OCI-M2 (cell line): ENCODE results near the gene ACKR3.

Source experiments
- DNase-seq: peaks from one replicate; lab custom pipeline; 2025; ENCODE audit not compliant: unreplicated experiment; lab: John Stamatoyannopoulos, UW

Gene ACKR3

DNA sequence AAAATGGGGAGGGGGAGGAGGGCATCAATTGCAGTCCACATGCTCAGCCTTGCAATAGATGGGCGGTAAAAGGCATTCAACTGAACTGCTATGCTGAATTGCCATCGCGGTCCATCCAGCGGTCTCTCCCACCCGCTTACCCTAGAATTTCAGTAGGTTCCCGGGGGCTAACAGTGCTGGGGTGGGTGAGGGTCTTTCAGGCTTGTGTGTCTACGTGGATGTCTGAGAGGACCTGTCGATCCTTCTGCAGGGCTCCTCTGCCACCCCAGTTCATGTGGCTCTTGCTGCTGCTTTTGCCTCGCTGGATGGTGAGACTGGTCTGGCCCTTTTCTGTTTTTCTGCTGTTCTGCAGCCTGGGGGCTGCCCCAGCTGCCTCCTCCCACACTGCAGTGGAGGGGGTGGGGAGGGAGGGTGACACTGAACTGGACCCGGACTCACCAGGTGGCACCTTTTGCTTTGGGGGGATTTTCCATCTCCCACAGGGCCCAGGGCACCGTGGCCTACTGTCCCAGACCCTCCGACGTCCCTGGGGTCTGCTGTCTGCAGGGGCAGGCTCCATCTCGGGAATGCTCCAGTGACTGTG is 14.1 kb downstream of the ACKR3 start:
- no peak for DNase-seq

- no peak for DNase-seq
These were observed 15.1 kb downstream of the ACKR3 start for GRCh38 chr2:236584521-236585384.

DNA sequence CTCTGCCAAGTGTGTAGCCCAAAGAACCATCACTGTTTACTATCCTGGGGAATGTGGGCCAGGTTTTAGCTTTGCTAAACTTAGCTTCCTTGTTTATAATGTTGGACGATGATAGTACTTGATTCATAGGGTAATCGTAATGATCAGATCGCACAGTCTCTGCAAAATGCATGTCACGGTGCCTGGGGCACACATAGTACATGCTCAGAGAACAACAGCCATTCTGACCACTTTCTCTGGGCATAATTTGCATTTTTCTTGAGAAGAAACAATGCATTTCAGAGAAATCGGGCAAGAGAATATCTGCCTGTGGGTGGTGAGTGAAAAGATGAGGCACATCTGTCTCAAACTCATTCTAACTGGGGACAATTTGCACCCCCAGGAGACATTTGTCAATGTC is 16.3 kb downstream of the ACKR3 start:
- DNase-seq: no peak

- DNase-seq: no peak
These were observed 18.5 kb downstream of the ACKR3 start for GRCh38 chr2:236587861-236588815.

DNA sequence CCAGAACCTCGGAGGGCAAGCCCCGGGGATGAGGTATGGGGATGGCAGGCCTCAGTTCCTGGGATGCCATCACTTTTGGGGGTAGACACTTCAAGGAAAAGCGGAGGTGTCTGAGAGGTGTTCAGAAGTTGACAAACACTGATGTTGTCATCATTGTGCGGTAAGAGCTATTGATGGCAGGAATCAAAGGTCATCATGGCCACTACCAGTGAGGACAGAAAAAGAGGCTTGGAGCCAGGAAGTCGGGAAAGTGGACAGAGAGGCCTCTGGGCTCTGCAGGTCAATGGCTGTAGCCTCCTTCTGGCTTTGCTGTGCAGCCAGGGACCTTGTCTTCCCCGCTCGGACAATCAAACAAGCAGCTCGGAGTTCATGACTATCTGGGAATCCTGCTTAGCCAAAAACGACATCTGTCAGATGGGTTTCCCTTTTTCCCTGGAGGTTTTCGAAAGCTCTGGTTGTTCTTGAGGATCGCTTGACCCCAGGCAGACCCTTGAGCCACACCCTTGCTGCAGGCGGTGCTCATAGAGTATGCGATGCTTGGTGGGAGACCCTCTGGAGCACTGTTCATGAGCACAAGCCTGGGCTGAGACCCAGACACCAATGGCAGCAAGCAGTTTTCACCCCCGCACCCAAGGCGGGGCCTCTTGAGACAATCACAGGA is 19.4 kb downstream of the ACKR3 start:
- no peak for DNase-seq

DNA sequence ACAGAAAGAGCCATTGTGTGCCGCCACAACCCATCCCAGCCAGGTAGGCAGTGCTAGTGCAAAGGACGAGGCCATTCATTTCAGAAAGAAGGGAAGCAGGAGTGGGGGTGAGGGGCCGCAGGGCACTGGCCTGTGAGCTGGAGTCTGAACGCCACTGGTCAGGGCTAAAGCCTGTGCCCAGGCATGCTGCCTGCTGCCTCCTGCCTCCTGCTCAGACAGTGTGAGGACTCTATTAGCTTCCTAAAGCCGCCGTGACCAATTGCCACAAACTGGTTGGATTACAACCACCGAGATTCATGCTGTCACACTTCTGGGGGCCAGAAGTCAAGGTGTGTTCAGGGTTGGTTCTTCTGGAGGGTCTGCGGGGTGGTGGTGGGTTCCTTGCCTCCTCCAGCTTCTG is 21.2 kb downstream of the ACKR3 start:
- DNase-seq: no peak

GRCh38 chr2:236592821-236593220 is 23.2 kb downstream of the ACKR3 start:
- no peak for DNase-seq

DNA sequence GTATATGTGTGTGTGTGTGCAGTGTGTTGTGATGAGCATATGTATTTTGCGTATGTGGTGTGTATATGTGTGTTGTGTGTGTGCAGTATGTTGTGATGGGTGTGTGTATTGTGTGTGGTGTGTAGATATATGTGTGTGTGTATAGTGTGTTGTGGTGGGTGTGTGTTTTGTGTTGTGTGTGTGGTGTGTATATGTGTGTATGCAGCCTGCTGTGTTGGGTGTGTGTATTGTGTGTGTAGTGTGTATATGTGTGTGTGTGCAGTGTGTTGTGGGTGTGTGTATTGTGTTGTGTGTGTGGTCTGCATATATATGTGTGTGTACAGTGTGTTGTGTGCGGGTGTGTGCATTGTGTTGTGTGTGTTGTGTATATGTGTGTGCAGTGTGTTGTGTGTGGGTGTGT is 23.9 kb downstream of the ACKR3 start:
- DNase-seq: no peak

DNA sequence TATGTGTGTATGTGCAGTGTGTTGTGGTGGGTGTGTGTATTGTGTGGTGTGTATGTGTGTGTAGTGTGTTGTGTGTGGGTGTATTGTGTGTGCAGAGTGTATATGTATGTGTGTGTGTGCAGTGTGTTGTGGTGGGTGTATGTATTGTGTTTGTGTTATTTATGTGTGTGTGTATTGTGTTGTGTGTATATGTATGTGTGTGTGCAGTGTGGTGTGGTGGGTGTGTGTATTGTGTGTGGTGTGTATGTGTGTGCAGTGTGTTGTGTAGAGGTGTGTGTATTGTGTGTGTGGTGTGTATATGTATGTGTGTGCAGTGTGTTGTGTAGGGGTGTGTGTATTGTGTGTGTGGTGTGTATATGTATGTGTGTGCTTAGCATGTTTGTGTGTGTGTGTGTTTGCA is 24.3 kb downstream of the ACKR3 start:
- no peak for DNase-seq

DNA sequence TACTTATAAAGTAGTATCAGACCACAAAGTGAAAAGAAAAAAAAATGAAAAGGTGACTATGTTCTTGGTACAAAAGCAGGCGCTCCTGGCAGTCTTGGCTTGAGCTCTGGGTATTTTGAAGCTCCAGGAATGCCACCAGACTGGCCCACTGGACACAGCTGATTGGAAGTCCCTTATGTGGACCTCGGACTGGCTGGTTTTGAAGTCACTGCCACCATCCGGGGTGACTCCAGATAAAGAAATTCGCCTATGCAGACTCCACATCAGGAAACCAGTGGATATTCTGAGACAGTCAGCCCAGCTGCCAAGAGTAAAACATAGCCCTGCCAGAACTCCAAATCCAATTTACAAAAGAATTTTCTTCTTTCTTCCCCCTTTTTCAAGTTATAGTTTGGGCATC is 28.0 kb downstream of the ACKR3 start:
- no peak for DNase-seq

DNA sequence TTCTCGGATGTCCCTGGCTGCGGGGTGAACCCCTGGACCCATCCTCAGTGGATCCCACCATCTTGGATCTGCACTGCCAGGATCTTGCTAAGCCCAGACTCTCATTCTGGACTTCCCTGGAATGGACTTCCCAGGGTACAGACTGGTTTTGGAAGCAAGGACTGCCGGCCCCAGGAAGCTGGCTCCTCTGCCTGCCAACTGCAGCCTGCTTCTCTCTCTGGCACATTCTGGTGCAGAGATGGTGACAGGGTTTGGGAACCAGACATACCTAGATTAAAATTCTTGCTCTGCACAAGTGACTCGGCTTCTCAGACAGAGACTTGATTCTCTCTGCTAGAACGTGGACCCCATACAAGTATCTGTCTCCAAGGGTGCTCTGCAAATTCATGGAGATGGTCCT is 29.4 kb downstream of the ACKR3 start:
- DNase-seq: no peak

DNA sequence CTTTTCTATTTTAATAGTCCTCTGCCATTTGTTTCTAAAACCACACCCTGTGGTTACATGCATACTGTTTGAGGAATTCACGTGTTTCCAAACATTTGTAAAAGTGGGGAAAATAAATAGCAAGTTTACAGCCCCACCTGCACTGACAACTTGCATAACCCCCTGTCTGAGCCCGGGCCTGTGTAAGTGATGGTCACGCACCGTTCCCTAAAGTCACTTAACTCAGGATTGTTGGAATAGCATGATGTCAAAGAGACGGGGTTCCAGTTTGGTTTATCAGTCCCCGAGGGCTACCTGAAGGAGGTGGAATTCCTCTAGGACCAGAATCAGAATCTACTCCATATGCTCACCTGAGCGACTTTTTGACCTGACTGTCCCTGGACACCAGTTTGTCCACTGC is 30.5 kb downstream of the ACKR3 start:
- DNase-seq: no peak

- no peak for DNase-seq
These were observed 31.3 kb downstream of the ACKR3 start for GRCh38 chr2:236600892-236601291.

DNA sequence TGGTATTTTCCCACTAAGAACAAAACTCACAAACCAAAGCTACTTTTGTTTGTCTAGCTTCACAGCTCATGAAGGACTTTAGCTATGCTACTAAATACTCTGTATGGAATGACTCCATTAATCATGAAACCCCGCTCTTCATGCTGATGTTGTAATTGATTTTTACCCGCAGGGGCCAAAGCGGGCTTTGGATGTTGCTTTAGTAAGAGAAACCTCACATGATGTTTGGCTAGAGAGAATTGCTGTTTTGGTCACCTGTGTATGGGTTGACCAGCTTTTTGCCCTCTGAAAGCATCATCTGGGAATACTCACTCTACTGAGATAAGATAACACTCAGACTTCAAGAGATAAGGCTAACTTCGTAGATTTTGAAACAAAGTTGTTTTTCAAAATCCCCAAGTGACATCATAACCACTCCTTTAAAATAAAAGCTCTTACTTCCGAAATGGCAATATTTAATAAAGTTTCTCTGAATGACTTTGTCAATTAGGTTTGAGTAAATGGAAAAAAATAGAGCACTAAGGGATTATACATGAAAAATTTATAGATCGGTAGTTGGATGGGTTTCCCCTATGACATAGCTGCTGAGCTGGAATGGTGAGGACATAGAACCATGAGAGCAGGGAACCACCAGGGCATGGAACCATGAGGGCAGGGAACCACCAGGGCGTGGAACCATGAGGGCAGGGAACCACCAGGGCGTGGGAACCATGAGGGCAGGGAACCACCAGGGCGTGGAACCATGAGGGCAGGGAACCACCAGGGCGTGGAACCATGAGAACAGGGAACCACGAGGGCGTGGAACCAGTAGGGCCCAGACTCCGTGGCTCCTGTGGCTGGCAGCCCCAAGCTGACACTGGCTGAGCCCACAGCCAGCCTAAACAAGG is 31.9 kb downstream of the ACKR3 start:
- DNase-seq: no peak

GRCh38 chr2:236602678-236603077 is 33.1 kb downstream of the ACKR3 start:
- no peak for DNase-seq

- DNase-seq: no peak
These were observed 33.9 kb downstream of the ACKR3 start for GRCh38 chr2:236603361-236604015.

DNA sequence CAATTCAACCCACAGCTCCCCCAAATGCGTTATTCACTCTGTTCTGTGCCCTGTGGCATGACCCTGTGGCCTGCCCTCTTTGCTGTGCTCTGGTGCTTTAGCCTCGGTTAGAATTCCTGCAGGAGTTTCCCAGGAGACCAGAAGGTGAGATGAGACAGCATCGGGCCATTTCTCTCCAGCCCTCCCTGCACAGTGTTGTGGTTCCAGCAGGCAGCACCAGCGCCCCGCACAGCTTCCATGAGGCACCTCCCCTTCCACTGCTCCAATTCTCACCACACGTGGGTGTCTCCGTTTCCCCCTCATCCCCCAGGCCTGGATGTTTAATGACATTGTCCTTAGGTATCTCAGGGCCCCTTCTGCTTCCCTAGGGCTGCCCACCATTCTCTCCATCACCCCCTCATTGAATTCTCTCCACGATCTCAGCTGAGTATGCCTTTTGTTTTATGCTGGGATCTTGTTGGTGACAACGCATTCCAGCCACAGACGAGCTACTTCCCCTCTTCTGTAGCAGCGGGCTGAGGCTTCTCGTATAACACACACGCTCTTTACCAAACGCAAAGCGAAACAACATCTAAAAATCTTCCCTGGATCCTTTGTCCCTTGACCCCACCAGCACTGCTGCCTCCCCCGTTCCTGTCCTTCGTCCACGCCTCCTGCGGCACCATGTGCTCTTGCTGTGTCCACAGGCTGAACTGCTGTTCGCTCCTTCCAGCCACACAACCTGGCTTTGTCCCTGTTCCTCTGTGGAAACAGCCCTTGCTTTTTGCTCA is 35.1 kb downstream of the ACKR3 start:
- no peak for DNase-seq

DNA sequence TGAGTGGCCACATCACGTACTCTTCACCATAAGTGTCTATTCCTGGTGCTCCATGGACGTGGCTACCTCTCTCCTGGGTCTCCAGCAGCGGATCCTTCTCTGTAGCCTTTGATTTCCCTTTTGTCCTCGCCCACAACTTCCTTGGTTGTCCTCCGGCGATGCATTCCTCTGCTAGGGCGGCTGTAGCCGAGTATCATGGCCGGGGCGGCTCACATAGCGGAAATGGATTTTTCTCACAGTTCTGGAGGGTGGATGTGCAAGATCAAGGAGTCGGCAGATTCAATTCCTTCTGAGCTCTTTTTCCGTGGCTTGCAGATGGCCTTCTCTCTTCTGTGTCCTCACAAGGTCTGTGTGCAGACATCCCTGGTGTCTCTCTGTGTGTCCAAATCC is 35.7 kb downstream of the ACKR3 start:
- no peak for DNase-seq

DNA sequence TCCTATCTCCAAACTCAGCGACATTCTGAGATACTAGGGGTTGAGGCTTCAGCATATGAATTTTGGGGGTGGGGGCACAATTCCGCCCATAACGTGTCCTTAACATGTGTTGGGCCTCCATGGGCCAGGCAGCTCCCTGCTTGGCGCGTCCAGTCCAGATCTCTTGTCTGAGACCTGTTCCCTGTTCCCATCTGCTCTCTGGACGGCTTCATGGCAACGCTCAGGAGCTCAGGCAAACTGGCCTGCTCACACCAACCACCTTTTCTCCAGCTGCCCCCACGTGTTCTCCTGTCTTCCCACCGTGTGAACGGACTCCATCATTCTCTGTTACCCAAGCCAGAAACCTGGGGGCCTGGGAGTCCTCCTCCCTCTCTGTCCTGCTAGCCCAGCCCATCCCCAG is 36.4 kb downstream of the ACKR3 start:
- DNase-seq: no peak
